ENCODE results near the gene TATDN3. TPM values are rescaled to one million over a fixed set of nuclear protein-coding genes. Genes with fewer than 3 reads are reported as not detected.

TATDN3 gene
- total RNA-seq, 1 donor from 2014 or later, result 21.7 TPM

GRCh38 chr1:212847549-212847948, 55.9 kb downstream of the TATDN3 start, which contains the start of gene SPATA45:
TSS of gene SPATA45 (minus strand) at chr1:212847649. CDS start at chr1:212836149, 11,500 bp downstream.
- Histone ChIP-seq H3K4me3 (ENCODE audit: low read depth, low read length) (no peak within 1 kb of the TSS), H3K36me3 (ENCODE audit: control insufficient read depth, insufficient read depth, low read length) (no peaks in the 10 kb centered on the region), H3K27me3 (ENCODE audit: control insufficient read depth, insufficient read depth, low read length) (no peaks in the 10 kb centered on the region)
- no peak for DNase-seq (ENCODE audit: low read depth)
- no peak for TF ChIP-seq CTCF (IDR thresholded peaks at IDR 0.05; ENCODE audit: insufficient read depth, low read length, poor library complexity, severe bottlenecking)

- Histone ChIP-seq H3K27me3 (ENCODE audit: control insufficient read depth, insufficient read depth, low read length) (no peaks in the 10 kb centered on the region), H3K4me3 (ENCODE audit: low read depth, low read length) (no peak overlapping the region), H3K36me3 (ENCODE audit: control insufficient read depth, insufficient read depth, low read length) (no peaks in the 10 kb centered on the region)
- no peak for TF ChIP-seq CTCF (IDR thresholded peaks at IDR 0.05; ENCODE audit: insufficient read depth, low read length, poor library complexity, severe bottlenecking)
- DNase-seq (ENCODE audit: low read depth), result no peak
Observed at GRCh38 chr1:212852105-212852688, 60.5 kb downstream of the TATDN3 start.

GRCh38 chr1:212853658-212854057, 62.0 kb downstream of the TATDN3 start:
- no peaks in the 10 kb centered on the region for H3K36me3 ChIP-seq (ENCODE audit: control insufficient read depth, insufficient read depth, low read length)
- no peak for TF ChIP-seq CTCF (IDR thresholded peaks at IDR 0.05; ENCODE audit: insufficient read depth, low read length, poor library complexity, severe bottlenecking)
- no peak for DNase-seq (ENCODE audit: low read depth)
- no peak overlapping the region for H3K4me3 ChIP-seq (ENCODE audit: low read depth, low read length)
- no peaks in the 10 kb centered on the region for H3K27me3 ChIP-seq (ENCODE audit: control insufficient read depth, insufficient read depth, low read length)

GRCh38 chr1:212856755-212857154, 65.1 kb downstream of the TATDN3 start:
- DNase-seq (ENCODE audit: low read depth), result no peak
- no peak for TF ChIP-seq CTCF (IDR thresholded peaks at IDR 0.05; ENCODE audit: insufficient read depth, low read length, poor library complexity, severe bottlenecking)
- Histone ChIP-seq H3K36me3 (ENCODE audit: control insufficient read depth, insufficient read depth, low read length) (no peaks in the 10 kb centered on the region), H3K4me3 (ENCODE audit: low read depth, low read length) (no peak overlapping the region), H3K27me3 (ENCODE audit: control insufficient read depth, insufficient read depth, low read length) (no peaks in the 10 kb centered on the region)

GRCh38 chr1:212857992-212858460, 66.3 kb downstream of the TATDN3 start, which contains the start of gene FLVCR1:
TSS of gene FLVCR1 (plus strand) at chr1:212858275. CDS start at chr1:212858453, 178 bp downstream.
- no peak for TF ChIP-seq CTCF (IDR thresholded peaks at IDR 0.05; ENCODE audit: insufficient read depth, low read length, poor library complexity, severe bottlenecking)
- peak; percentile 86 for DNase-seq (ENCODE audit: low read depth)
- Histone ChIP-seq H3K4me3 (ENCODE audit: low read depth, low read length) (peak within 1 kb of the TSS; percentile 88), H3K27me3 (ENCODE audit: control insufficient read depth, insufficient read depth, low read length) (no peaks in the 10 kb centered on the region), H3K36me3 (ENCODE audit: control insufficient read depth, insufficient read depth, low read length) (no peaks in the 10 kb centered on the region)
